DMS53 (cell line): Measurements from ENCODE around the gene C5orf24.
"Not testable (repeated sequence)": the region's sequence is repeated elsewhere in the genome, so short reads cannot be mapped to it uniquely, and the experiment has no call there.

ENCODE experiments used
- DNase-seq: peaks from one replicate; lab custom pipeline; 2025; lab: John Stamatoyannopoulos, UW

Gene C5orf24

DNA sequence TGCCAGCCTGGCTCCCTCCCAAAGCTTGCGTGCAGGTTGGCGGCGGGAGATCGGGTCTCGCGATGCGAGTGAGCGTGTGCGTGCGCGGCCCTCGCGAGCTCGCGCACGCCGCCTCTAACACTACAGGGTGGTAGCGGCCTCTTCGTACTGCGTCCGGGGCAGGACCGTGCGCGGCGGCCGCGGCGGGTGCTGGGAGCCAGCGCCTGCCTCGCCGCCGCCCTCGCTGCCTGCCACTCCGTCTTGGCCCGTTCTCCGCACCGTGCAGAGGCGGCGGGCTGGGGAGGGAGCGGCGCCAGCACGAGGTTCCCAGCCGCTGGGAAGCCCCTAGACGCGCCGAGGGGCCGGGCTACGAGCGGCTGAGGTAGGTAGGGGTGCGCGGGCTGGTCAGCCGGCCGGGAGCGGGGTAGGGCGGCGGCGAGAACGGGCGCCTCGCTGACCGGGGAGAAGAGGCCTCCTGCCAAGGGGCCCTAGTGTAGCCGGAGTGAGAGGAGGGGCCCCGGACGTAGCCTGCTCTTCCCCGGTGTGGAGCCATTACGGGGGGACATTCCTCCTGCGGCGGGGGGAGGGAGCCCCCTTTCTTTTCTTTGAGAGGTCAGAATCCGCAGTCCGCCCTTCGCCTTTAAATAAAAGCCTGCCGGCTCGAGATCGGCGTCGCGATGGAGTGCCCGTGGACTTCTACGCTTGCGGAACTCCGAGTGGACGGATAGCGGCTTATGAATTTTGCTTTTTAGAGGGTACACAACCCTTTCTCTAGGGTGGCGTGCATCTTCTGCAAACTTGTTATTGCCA lies at the start of gene C5orf24:
TSS of gene C5orf24 (plus strand) at position 117 of the 789 bp plus-strand sequence. CDS start 8,933 bp downstream, outside the sequence.
- DNase-seq = peak; percentile 99

DNA sequence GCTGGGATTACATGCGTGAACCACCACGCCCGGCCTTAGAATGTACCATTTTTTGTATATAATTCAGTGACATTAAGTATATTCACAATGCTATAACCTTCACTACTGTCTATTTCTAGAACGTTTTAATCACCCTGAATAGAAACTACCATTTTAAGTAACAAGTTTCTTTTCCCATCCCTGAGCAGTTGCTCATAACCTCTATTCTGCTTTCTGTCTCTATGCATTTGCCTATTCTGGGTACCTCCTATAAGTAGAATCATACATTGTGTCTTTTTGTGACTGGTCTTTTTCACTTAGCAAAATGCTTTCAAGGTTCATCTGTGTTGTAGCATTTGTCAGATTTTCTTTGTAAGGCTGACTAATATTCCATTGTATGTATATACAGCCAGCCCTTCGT lies 47.3 kb upstream of the C5orf24 start:
- DNase-seq = no peak

GRCh38 chr5:134803821-134804220 lies 41.9 kb upstream of the C5orf24 start:
- DNase-seq = no peak

GRCh38 chr5:134813407-134813806 lies 32.4 kb upstream of the C5orf24 start:
- no peak for DNase-seq

- DNase-seq = no peak
Measured at GRCh38 chr5:134813827-134814226, 31.9 kb upstream of the C5orf24 start.

DNA sequence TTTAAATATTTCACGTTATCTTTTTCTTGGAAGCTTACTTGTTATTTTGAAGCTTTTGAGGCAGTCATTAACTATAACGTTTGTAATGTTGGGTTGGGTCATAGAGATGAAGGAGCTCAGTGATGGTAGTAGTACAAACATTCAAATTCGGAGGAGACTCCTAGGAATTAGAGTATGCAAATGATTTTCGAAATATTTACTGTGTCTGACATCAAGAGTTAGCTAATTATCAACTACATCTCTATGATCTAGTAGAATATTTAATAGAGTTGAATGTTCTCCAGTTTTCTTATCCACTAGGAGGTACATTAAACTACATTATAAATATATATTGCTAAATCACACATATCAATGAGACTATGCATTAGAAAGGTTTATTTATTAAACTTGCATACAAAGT lies 28.8 kb upstream of the C5orf24 start:
- no peak for DNase-seq

- DNase-seq = no peak
Measured at GRCh38 chr5:134818776-134819175, 27.0 kb upstream of the C5orf24 start.

GRCh38 chr5:134819407-134819963 lies 26.3 kb upstream of the C5orf24 start:
- DNase-seq = no peak

DNA sequence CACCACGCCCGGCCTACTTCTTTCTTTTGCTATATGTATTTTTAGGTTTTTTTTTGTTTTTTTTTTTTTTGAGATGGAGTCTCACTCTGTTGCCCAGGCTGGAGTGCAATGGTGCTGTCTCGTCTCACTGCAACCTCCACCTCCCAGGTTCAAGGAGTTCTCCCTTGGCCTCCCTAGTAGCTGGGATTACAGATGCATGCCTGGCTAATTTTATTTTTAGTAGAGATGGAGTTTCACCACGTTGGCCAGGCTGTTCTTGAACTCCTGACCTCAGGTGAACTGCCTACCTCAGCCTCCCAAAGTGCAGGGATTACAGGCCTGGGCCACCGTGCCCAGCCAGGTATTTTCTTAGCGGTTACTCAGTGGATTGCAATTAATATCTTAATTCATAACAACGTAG lies 23.9 kb upstream of the C5orf24 start:
- DNase-seq = no peak

DNA sequence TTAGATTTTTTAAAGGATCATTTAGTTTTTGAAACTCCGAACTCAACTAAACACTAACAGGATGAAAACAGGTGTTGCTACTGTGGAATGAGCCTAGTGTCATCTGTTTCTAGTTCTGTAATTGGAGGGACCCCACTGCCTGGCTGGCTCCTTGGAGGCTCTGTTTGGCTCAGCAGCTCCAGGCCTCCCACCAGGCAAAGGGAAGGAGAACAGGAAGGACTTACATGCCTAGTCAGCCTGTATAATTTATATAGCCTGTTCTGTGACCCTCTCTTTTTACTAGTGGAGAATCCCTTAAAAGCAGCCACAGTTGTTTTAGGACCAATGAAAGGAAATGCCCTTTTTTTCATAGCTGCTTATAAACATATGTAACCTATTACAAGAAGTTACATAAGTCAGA lies 21.1 kb upstream of the C5orf24 start:
- DNase-seq = no peak

DNA sequence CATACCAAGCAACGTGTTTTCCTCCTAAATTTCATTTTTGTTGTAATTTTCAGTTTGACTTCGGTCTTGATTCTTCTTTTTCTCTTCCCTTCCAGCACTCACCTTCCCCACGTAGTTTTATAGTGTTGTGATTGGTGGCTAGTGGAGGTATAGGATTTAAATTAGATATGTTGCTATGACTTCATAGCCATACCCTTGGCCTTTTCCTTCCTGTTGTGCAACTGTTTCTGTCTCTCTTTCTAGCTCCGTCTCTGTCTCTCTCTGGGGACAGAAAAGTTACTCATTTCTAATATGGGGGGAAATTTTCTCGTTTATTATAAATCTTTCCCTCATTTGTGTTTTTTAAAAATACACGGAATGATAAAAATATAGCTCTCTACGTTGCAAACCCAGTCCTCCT lies 20.6 kb upstream of the C5orf24 start:
- DNase-seq = no peak

DNA sequence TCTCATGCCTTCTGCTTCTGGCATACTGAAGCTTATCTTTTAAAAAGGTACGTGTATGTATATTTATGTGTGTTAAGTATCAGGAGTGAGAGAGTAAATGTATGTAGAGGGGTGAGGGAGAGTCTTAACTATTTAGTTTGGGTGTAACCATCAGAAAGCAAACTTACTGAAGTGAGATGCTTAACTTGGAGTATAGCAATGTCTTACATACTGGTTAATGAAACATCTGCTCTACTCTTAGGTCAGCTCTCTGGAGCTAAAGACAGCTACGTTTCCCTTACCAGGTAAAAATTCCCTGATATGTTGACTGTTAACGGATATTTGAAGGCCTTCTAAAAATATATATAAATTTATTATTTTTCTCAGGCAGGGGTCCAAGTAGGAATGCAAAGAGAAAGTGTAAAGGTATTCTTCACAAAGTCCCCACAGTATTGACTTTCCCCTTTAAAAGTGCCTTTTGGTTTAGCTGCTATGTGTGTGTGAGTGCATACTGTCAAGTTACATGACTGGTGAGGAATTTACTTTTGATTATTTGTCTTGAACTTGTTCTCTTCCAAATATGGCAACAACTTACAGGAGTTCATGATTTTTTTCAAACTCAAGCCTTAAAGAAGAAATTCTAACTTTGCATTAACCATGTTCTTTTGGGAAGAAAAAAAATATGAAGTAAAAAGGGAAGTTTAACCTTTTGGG lies 12.3 kb upstream of the C5orf24 start:
- DNase-seq = no peak

DNA sequence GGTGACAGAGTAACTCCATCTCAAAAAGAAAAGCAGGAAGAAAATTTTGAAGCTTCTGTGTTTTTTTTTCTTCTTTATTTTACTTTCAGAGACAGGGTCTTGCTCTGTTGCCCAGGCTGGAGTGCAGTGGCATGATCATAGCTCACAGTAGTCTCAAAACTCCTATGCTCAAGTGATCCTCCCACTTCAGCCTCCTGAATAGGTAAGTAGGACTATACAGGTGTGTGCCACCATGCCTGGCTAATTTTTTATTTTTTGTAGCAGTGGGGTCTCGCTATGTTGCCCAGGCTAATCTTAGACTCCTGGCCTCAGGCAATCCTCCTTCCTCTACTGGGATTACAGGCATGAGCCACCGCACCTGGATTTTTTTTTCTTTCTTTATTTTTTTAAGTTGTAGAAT lies 10.1 kb upstream of the C5orf24 start:
- no peak for DNase-seq

DNA sequence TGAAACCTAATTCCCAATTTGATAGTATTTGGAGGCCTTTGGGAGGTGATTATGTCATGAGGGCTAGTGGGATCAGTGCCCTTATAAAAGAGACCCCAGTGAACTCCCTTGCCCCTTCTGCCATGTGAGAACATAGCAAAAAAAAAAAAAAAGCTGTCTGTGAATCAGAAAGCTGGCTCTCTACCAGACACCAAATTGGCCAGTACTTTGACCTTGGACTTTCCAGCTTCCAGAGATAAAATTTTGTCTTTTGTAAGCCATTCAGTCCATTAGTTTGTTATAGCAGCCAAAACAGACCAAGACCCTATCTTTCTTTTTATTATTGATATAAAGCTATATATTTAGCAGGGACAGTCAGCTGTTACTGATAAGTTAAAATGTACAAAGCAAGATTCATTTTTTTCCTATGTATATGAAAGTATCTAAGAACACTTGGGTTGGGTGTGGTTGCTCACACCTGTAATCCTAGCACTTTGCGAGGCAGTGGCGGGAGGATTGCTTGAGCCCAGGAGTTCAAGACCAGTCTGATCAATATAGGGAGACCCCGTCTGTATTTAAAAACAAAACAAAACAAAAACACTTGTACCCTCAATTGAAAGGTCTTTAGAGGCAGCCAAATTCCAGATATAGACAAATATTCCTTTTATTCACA lies 8.1 kb upstream of the C5orf24 start:
- DNase-seq = no peak

- DNase-seq = not testable (repeated sequence)
Measured at GRCh38 chr5:134838361-134838760, 7.4 kb upstream of the C5orf24 start.

- no peak for DNase-seq
Measured at GRCh38 chr5:134840811-134841210, 5.0 kb upstream of the C5orf24 start.

DNA sequence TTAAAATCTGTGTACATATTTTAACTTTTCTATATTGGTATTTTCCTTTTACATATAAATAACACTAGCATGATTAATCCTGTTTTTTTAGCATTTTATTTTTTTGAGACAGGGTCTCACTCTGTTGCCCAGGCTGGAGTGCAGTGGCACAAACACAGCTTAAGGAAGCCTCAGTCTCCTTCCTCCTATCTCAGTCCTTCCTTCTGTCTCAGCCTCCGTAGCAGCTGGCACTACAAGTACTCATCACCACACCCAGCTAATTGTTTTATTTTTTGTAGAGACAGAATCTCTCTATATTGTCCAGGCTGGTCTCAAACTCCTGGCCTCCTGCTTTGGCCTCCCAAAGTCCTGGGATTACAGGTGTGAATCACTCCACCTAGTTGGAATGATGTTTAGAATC lies 1.5 kb upstream of the C5orf24 start:
- no peak for DNase-seq

DNA sequence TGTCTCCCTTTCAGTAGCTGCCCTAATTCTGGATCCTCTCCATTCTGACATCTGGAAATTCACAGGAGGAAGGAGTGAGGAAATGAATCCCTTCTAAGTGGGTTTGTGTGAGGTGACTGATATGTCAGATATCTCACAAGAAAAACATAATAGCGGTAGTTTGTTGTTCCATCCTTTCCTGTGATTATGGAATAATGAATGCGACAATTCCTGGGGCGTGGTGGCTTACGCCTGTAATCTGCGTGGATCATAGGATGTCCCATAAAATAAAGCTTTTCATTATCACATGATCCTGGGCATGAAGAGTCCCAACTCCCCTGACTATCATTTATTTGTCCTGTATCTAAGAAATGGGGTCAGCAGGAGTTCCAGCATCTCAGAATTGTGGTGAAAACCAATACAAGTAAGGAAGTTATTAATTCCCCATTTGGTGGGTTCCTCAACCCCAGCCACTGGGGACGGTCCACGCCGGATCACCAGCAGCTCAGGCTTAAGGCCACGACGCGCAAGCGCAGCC lies 375 bp upstream of the C5orf24 start:
- no peak for DNase-seq

GRCh38 chr5:134846641-134846960 lies 833 bp downstream of the C5orf24 start:
- DNase-seq = peak; percentile 70

DNA sequence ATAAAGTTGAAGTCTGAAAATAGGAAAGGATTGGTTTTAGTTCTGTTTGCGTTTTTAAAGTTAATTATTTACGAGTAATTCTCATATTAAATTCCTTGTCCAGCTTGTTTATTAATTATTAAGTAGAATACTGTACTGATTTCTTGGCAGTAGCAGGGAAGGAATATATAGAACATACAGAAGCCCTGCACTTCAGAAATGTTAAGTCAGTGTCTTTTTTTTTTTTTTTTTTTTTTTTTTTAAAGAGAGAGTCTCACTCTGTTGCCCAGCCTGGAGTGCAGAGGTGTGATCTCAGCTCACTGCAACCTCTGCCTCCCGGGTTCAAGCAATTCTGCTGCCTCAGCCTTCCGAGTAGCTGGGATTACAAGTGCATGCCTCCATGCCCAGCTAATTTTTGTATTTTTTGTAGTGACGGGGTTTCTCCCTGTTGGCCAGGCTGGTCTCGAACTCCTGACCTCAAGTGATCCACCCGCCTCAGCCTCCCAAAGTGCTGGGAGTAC lies 3.7 kb downstream of the C5orf24 start:
- DNase-seq = not testable (repeated sequence)

GRCh38 chr5:134851307-134851923 lies 5.6 kb downstream of the C5orf24 start:
- peak; percentile 37 for DNase-seq

DNA sequence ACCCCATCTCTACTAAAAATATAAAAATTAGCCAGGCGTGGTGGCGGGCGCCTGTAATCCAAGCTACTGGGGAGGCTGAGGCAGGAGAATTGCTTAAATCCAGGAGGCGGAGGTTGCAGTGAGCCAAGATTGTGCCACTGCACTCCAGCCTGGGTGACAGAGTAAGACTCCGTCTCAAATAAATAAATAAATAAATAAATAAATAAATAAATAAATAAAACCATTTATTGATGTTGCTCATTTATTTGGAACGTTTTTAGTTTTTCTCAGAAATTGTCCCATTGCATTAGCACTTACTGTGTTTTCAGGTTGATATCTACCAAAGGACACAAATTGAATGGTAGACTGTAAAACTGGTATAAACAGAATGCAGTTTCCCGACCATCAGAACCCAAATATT lies 10.7 kb downstream of the C5orf24 start:
- DNase-seq = not testable (repeated sequence)
